Breast epithelium (tissue), 4 donors: ENCODE data around the gene SLC39A11. TPM values are rescaled to one million over a fixed set of nuclear protein-coding genes. Genes with fewer than 3 reads are reported as not detected.

Experiments used
- DNase-seq, 2 donors: peaks; one replicate each; pipeline ENCODE4 v3.0.0-alpha.2; 2019; ENCODE audit warnings: low spot score in 2 of 2
- H3K27ac ChIP-seq, 2 donors: fragments of 200-600 bp; sonication (generic) in 1 of 2; one replicate each; pipeline ENCODE4 v1.5.1; 2016 to 2019; ENCODE audit warnings: mild to moderate bottlenecking in 1 of 2
- H3K27me3 ChIP-seq, 2 donors: fragments of 200-600 bp; sonication (generic) in 1 of 2; one replicate each; pipeline versions ENCODE4 v1.5.1 to v1.6.0; 2017 to 2019; ENCODE audit warnings: control low read depth in 1 of 2, mild to moderate bottlenecking in 1 of 2
- H3K36me3 ChIP-seq: fragments of 200-600 bp; one replicate; pipeline ENCODE4 v1.5.1; 2019
- H3K4me1 ChIP-seq, 2 donors: fragments of 200-600 bp; sonication (generic); one replicate each; pipeline ENCODE4 v1.5.1; 2016 to 2019; ENCODE audit warnings: control low read depth in 1 of 2
- H3K4me3 ChIP-seq, 3 donors: fragments of 200-600 bp; sonication (generic); 1 replicate in 2 of 3; 2 replicates in 1 of 3; pipeline ENCODE4 v1.5.1; 2016 to 2019; ENCODE audit warnings: mild to moderate bottlenecking in 3 of 3, moderate library complexity in 2 of 3
- H3K9me3 ChIP-seq, 2 donors: fragments of 200-600 bp; sonication (generic) in 1 of 2; one replicate each; pipeline ENCODE4 v1.5.1; 2016 to 2019; ENCODE audit warnings: control low read depth in 1 of 2
- CTCF ChIP-seq, 3 donors: fragments of 450-650 bp; IDR thresholded peaks; one replicate each; pipeline ENCODE4 v1.5.1; 2016 to 2017; ENCODE audit warnings: antibody characterized with exemption in 3 of 3, mild to moderate bottlenecking in 3 of 3, moderate library complexity in 3 of 3
- POLR2A ChIP-seq: fragments of 450-650 bp; IDR thresholded peaks from one replicate; pipeline ENCODE4 v1.6.1; 2016; ENCODE audit warnings: antibody characterized with exemption, mild to moderate bottlenecking, moderate library complexity
- POLR2AphosphoS5 ChIP-seq, 3 donors: sonication (generic); formaldehyde crosslinking; IDR thresholded peaks; one replicate each; pipeline ENCODE4 v1.6.1; 2017; ENCODE audit warnings: antibody characterized with exemption in 3 of 3
- intact Hi-C: fragments of 100-400 bp; cut with DNase I; formaldehyde crosslinking; loops from one replicate; pipeline ENCODE4 v1.15.1; 2023; ENCODE audit warnings: low total_unique reads
- total RNA-seq, 3 donors: library from RNA; depleted of rRNA; stranded (reverse); fragments of >200 nt; gene quantifications; one replicate each; pipeline ENCODE4 v1.1.0, GENCODE V29; 2016

The SLC39A11 gene
- total RNA-seq, 3 donors from 2014 or later, result 31.8 to 54.6 (median 47.0) TPM

- TF ChIP-seq POLR2AphosphoS5 (IDR thresholded peaks at IDR 0.05) (no peak), CTCF (IDR thresholded peaks at IDR 0.05) (no peak)
- Histone ChIP-seq H3K27me3 (no peaks in the 10 kb centered on the region), H3K9me3 (peaks cover 18 to 23% of the 10 kb centered on the region in 2 donors), H3K4me1 (no peaks in the 10 kb centered on the region), H3K36me3 (no peaks in the 10 kb centered on the region), H3K27ac (no peak overlapping the region), H3K4me3 (no peak overlapping the region)
- no peak for DNase-seq
- intact Hi-C loops, result no loop called here
Measured at GRCh38 chr17:72879877-72880276, 212.6 kb downstream of the SLC39A11 start.

GRCh38 chr17:72878975-72879660 is 213.4 kb downstream of the SLC39A11 start:
- Histone ChIP-seq H3K4me3 (no peak overlapping the region), H3K27ac (no peak overlapping the region), H3K4me1 (no peaks in the 10 kb centered on the region), H3K9me3 (peaks cover 18 to 23% of the 10 kb centered on the region in 2 donors), H3K36me3 (no peaks in the 10 kb centered on the region), H3K27me3 (no peaks in the 10 kb centered on the region)
- no peak for DNase-seq
- intact Hi-C loops, result no loop called here
- TF ChIP-seq POLR2A (no peak), POLR2AphosphoS5 (IDR thresholded peaks at IDR 0.05) (no peak)

- Histone ChIP-seq H3K27me3 (no peaks in the 10 kb centered on the region), H3K4me1 (no peaks in the 10 kb centered on the region), H3K9me3 (peaks cover 18 to 23% of the 10 kb centered on the region in 2 donors), H3K27ac (no peak overlapping the region), H3K4me3 (no peak overlapping the region), H3K36me3 (no peaks in the 10 kb centered on the region)
- intact Hi-C loops, result no loop called here
- DNase-seq, result no peak
- TF ChIP-seq POLR2A (no peak), POLR2AphosphoS5 (IDR thresholded peaks at IDR 0.05) (no peak), CTCF (IDR thresholded peaks at IDR 0.05) (no peak)
Measured at GRCh38 chr17:72877348-72877747, 215.1 kb downstream of the SLC39A11 start.

- TF ChIP-seq POLR2AphosphoS5 (IDR thresholded peaks at IDR 0.05), result no peak
- no peak for TF ChIP-seq CTCF (IDR thresholded peaks at IDR 0.05)
- no peak for TF ChIP-seq POLR2A
- H3K27ac ChIP-seq, result no peak overlapping the region
- no peaks in the 10 kb centered on the region for H3K4me1 ChIP-seq
- intact Hi-C loops, result no loop called here
- DNase-seq, result no peak
- no peaks in the 10 kb centered on the region for H3K36me3 ChIP-seq
- H3K4me3 ChIP-seq, result no peak overlapping the region
- H3K9me3 ChIP-seq, result peaks cover 18 to 23% of the 10 kb centered on the region in 2 donors
- no peaks in the 10 kb centered on the region for H3K27me3 ChIP-seq
Measured at GRCh38 chr17:72876413-72876812, 216.1 kb downstream of the SLC39A11 start.

- intact Hi-C loops, result no loop called here
- H3K27me3 ChIP-seq, result no peaks in the 10 kb centered on the region
- peaks cover 14 to 22% of the 10 kb centered on the region in 2 donors for H3K9me3 ChIP-seq
- no peak overlapping the region for H3K27ac ChIP-seq
- TF ChIP-seq POLR2AphosphoS5 (IDR thresholded peaks at IDR 0.05), result no peak
- no peak for TF ChIP-seq CTCF (IDR thresholded peaks at IDR 0.05)
- no peak for TF ChIP-seq POLR2A
- H3K36me3 ChIP-seq, result no peaks in the 10 kb centered on the region
- DNase-seq, result no peak
- H3K4me1 ChIP-seq, result no peaks in the 10 kb centered on the region
- H3K4me3 ChIP-seq, result no peak overlapping the region
Measured at GRCh38 chr17:72875361-72875760, 217.1 kb downstream of the SLC39A11 start.
